ENCODE data around the gene IRF9. TPM values are rescaled to one million over a fixed set of nuclear protein-coding genes. Genes with fewer than 3 reads are reported as not detected.

Gene IRF9
- 5.0 TPM for polyA plus RNA-seq (2013, experiment 1 of 2)
- polyA plus RNA-seq (2013, experiment 2 of 2): 6.0 TPM

GRCh38 chr14:24160850-24161804, at the start of gene IRF9:
Gene IRF9, plus strand, starts transcription at chr14:24161265. Its CDS starts 880 bp downstream, at chr14:24162145.
- H3K9ac ChIP-seq (ENCODE audit: low read length): peak within 1 kb of the TSS; percentile 74
- no peak within 1 kb of the TSS for H2BK120ac ChIP-seq (ENCODE audit: low read depth, low read length)
- peaks cover 22% of the 10 kb centered on the region for H3K36me3 ChIP-seq (ENCODE audit: control insufficient read depth, insufficient read depth, low read length)
- H3K4me1 ChIP-seq (ENCODE audit: control insufficient read depth, low read depth, low read length): peaks cover 5% of the 10 kb centered on the region
- H4K8ac ChIP-seq (ENCODE audit: low read depth, low read length): no peak within 1 kb of the TSS
- no peak within 1 kb of the TSS for H3K23ac ChIP-seq (ENCODE audit: low read length)
- DNase-seq: peak; percentile 98
- no CpG with 5 or more reads among the region's 12 CpGs for WGBS (ENCODE audit: extremely low coverage, insufficient coverage, low lambda C conversion rate)
- no peak within 1 kb of the TSS for H3K4me3 ChIP-seq (ENCODE audit: low read length)
- no peak within 1 kb of the TSS for H4K5ac ChIP-seq (ENCODE audit: low read length)
- H3K18ac ChIP-seq (ENCODE audit: low read length): no peak within 1 kb of the TSS
- no peak within 1 kb of the TSS for H2BK15ac ChIP-seq (replicated peaks; ENCODE audit: low read depth)
- H3K79me1 ChIP-seq (ENCODE audit: low read length): peaks cover 2% of the 10 kb centered on the region
- H3K27ac ChIP-seq (ENCODE audit: low read depth, low read length): no peak within 1 kb of the TSS
- no peaks in the 10 kb centered on the region for H3K27me3 ChIP-seq (ENCODE audit: insufficient read depth, low read length, poor library complexity)
- no peaks in the 10 kb centered on the region for H3K79me2 ChIP-seq (ENCODE audit: control insufficient read depth, insufficient read depth, low read length)
- peak within 1 kb of the TSS; percentile 93 for H3K56ac ChIP-seq (ENCODE audit: low read length)
- peak within 1 kb of the TSS; percentile 44 for H3K4ac ChIP-seq (ENCODE audit: low read depth, low read length)
- H2BK5ac ChIP-seq (ENCODE audit: low read length): peak within 1 kb of the TSS; percentile 39
- H2AK5ac ChIP-seq (ENCODE audit: low read length): peak within 1 kb of the TSS; percentile 93
- peak within 1 kb of the TSS; percentile 38 for H3K4me2 ChIP-seq (ENCODE audit: low read length)

- Histone ChIP-seq H4K8ac (ENCODE audit: low read depth, low read length) (peak overlapping the region; percentile 88), H3K79me2 (ENCODE audit: control insufficient read depth, insufficient read depth, low read length) (peaks cover 2% of the 10 kb centered on the region), H3K4me3 (ENCODE audit: low read length) (peak overlapping the region; percentile 86), H3K4ac (ENCODE audit: low read depth, low read length) (peak overlapping the region; percentile 64), H3K18ac (ENCODE audit: low read length) (peak overlapping the region; percentile 43), H3K4me1 (ENCODE audit: control insufficient read depth, low read depth, low read length) (peaks cover 3% of the 10 kb centered on the region), H3K27ac (ENCODE audit: low read depth, low read length) (peak overlapping the region; percentile 94), H3K23ac (ENCODE audit: low read length) (no peak overlapping the region), H3K36me3 (ENCODE audit: control insufficient read depth, insufficient read depth, low read length) (no peaks in the 10 kb centered on the region), H4K5ac (ENCODE audit: low read length) (no peak overlapping the region), H3K56ac (ENCODE audit: low read length) (peak overlapping the region; percentile 97), H2BK15ac (replicated peaks; ENCODE audit: low read depth) (no peak overlapping the region), H3K4me2 (ENCODE audit: low read length) (peak overlapping the region; percentile 90), H3K27me3 (ENCODE audit: insufficient read depth, low read length, poor library complexity) (no peaks in the 10 kb centered on the region), H3K9ac (ENCODE audit: low read length) (peak overlapping the region; percentile 91), H2BK5ac (ENCODE audit: low read length) (peak overlapping the region; percentile 40), H2AK5ac (ENCODE audit: low read length) (no peak overlapping the region), H3K79me1 (ENCODE audit: low read length) (peaks cover 11% of the 10 kb centered on the region), H2BK120ac (ENCODE audit: low read depth, low read length) (peak overlapping the region; percentile 4)
- DNase-seq: no peak
- no CpG with 5 or more reads among the region's 15 CpGs for WGBS (ENCODE audit: extremely low coverage, insufficient coverage, low lambda C conversion rate)
Measured at GRCh38 chr14:24113379-24113800, 47.7 kb upstream of the IRF9 start.

GRCh38 chr14:24113801-24114531, 47.1 kb upstream of the IRF9 start:
- peak overlapping the region; percentile 97 for H3K56ac ChIP-seq (ENCODE audit: low read length)
- no peak overlapping the region for H2AK5ac ChIP-seq (ENCODE audit: low read length)
- H3K23ac ChIP-seq (ENCODE audit: low read length): no peak overlapping the region
- peak overlapping the region; percentile 4 for H2BK120ac ChIP-seq (ENCODE audit: low read depth, low read length)
- H3K36me3 ChIP-seq (ENCODE audit: control insufficient read depth, insufficient read depth, low read length): no peaks in the 10 kb centered on the region
- H3K4me3 ChIP-seq (ENCODE audit: low read length): peak overlapping the region; percentile 86
- no peak overlapping the region for H4K5ac ChIP-seq (ENCODE audit: low read length)
- peak overlapping the region; percentile 94 for H3K27ac ChIP-seq (ENCODE audit: low read depth, low read length)
- H2BK5ac ChIP-seq (ENCODE audit: low read length): peak overlapping the region; percentile 78
- H3K4me2 ChIP-seq (ENCODE audit: low read length): peak overlapping the region; percentile 90
- DNase-seq: peak; percentile 97
- WGBS (ENCODE audit: extremely low coverage, insufficient coverage, low lambda C conversion rate): no CpG with 5 or more reads among the region's 42 CpGs
- peaks cover 3% of the 10 kb centered on the region for H3K4me1 ChIP-seq (ENCODE audit: control insufficient read depth, low read depth, low read length)
- H3K4ac ChIP-seq (ENCODE audit: low read depth, low read length): peak overlapping the region; percentile 64
- H3K79me2 ChIP-seq (ENCODE audit: control insufficient read depth, insufficient read depth, low read length): peaks cover 2% of the 10 kb centered on the region
- peak overlapping the region; percentile 88 for H4K8ac ChIP-seq (ENCODE audit: low read depth, low read length)
- H3K9ac ChIP-seq (ENCODE audit: low read length): peak overlapping the region; percentile 91
- H2BK15ac ChIP-seq (replicated peaks; ENCODE audit: low read depth): no peak overlapping the region
- H3K18ac ChIP-seq (ENCODE audit: low read length): peak overlapping the region; percentile 56
- no peaks in the 10 kb centered on the region for H3K27me3 ChIP-seq (ENCODE audit: insufficient read depth, low read length, poor library complexity)
- H3K79me1 ChIP-seq (ENCODE audit: low read length): peaks cover 11% of the 10 kb centered on the region

- Histone ChIP-seq H3K23ac (ENCODE audit: low read length) (peak within 1 kb of the TSS; percentile 35), H4K8ac (ENCODE audit: low read depth, low read length) (peak within 1 kb of the TSS; percentile 88), H3K36me3 (ENCODE audit: control insufficient read depth, insufficient read depth, low read length) (no peaks in the 10 kb centered on the region), H3K4me1 (ENCODE audit: control insufficient read depth, low read depth, low read length) (peaks cover 3% of the 10 kb centered on the region), H3K18ac (ENCODE audit: low read length) (peak within 1 kb of the TSS; percentile 56), H2BK120ac (ENCODE audit: low read depth, low read length) (peak within 1 kb of the TSS; percentile 4), H4K5ac (ENCODE audit: low read length) (no peak within 1 kb of the TSS), H3K27me3 (ENCODE audit: insufficient read depth, low read length, poor library complexity) (no peaks in the 10 kb centered on the region), H3K4me3 (ENCODE audit: low read length) (peak within 1 kb of the TSS; percentile 86), H2AK5ac (ENCODE audit: low read length) (no peak within 1 kb of the TSS), H3K79me1 (ENCODE audit: low read length) (peaks cover 11% of the 10 kb centered on the region), H3K4ac (ENCODE audit: low read depth, low read length) (peak within 1 kb of the TSS; percentile 64), H2BK15ac (replicated peaks; ENCODE audit: low read depth) (no peak within 1 kb of the TSS), H3K4me2 (ENCODE audit: low read length) (peak within 1 kb of the TSS; percentile 90), H3K79me2 (ENCODE audit: control insufficient read depth, insufficient read depth, low read length) (peaks cover 2% of the 10 kb centered on the region), H3K27ac (ENCODE audit: low read depth, low read length) (peak within 1 kb of the TSS; percentile 94), H3K56ac (ENCODE audit: low read length) (peak within 1 kb of the TSS; percentile 97), H3K9ac (ENCODE audit: low read length) (peak within 1 kb of the TSS; percentile 91), H2BK5ac (ENCODE audit: low read length) (peak within 1 kb of the TSS; percentile 78)
- WGBS (ENCODE audit: extremely low coverage, insufficient coverage, low lambda C conversion rate): no CpG with 5 or more reads among the region's 65 CpGs
- DNase-seq: peak; percentile 100
Measured at GRCh38 chr14:24114532-24115421, 46.3 kb upstream of the IRF9 start, which contains the start of the genes DCAF11 and NRL. Gene DCAF11, plus strand, starts transcription at chr14:24114777. Its CDS starts 818 bp downstream, at chr14:24115595. Gene NRL, minus strand, starts transcription at chr14:24114949. Its CDS starts 32,101 bp downstream, at chr14:24082848.
